ENCODE results near the gene TPRX1. TPM values are rescaled to one million over a fixed set of nuclear protein-coding genes. Genes with fewer than 3 reads are reported as not detected.
A peak's percentile ranks its signal among the peaks of the same experiment; 100 is the strongest.
"Not testable (repeated sequence)": the region's sequence is repeated elsewhere in the genome, so short reads cannot be mapped to it uniquely, and the experiment has no call there.

TPRX1 gene
- total and polyA plus RNA-seq, 5 experiments from 2014 or later: not detected

DNA sequence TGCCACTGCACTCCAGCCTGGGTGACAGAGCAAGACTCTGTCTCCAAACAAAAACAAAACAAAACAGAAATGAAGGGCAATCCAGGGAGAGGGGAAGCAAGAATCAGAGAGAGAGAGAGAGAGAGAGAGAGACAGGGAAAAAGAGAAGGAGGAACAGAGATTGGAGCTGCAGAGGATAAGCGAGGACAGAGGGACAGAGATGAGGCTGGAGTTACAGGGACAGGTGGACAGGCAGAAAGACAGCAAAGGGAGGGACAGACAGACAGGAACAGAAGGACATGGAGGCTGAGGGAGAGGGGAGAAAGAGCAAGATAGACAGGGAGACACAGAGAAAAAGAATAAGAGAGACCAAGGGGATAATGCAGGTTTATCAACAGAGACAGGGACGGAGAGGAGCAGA, 16.1 kb upstream of the TPRX1 start:
- Mint-ChIP-seq H3K9me3 (no peaks in the 10 kb centered on the region), H3K27ac (peak overlapping the region in 1 of 10 donors; percentile 9), H3K27me3 (peaks cover 20 to 45% (median 38%) of the 10 kb centered on the region in 5 donors), H3K36me3 (no peaks in the 10 kb centered on the region), H3K4me3 (no peak overlapping the region), H3K4me1 (peaks cover 0 to 6% (median 0%) of the 10 kb centered on the region in 4 donors)
- POLR2A ChIA-PET: no interaction called here
- DNase-seq: no peak
- no peak for ATAC-seq

- POLR2A ChIA-PET: no interaction called here
- Mint-ChIP-seq H3K4me1 (peaks cover 0 to 6% (median 0%) of the 10 kb centered on the region in 4 donors), H3K27me3 (peaks cover 20 to 45% (median 38%) of the 10 kb centered on the region in 5 donors), H3K4me3 (no peak overlapping the region), H3K9me3 (no peaks in the 10 kb centered on the region), H3K27ac (peak overlapping the region in 1 of 10 donors; percentile 8), H3K36me3 (no peaks in the 10 kb centered on the region)
- no peak for ATAC-seq
- DNase-seq: no peak
Observed at GRCh38 chr19:47819858-47820257, 15.5 kb upstream of the TPRX1 start.

GRCh38 chr19:47818221-47818620, 13.9 kb upstream of the TPRX1 start:
- peaks cover 20 to 48% (median 40%) of the 10 kb centered on the region in 5 donors for H3K27me3 Mint-ChIP-seq
- H3K4me3 Mint-ChIP-seq, POLR2A ChIA-PET, ATAC-seq, H3K9me3 Mint-ChIP-seq, H3K27ac Mint-ChIP-seq, DNase-seq, H3K36me3 Mint-ChIP-seq, H3K4me1 Mint-ChIP-seq: not testable (repeated sequence)

DNA sequence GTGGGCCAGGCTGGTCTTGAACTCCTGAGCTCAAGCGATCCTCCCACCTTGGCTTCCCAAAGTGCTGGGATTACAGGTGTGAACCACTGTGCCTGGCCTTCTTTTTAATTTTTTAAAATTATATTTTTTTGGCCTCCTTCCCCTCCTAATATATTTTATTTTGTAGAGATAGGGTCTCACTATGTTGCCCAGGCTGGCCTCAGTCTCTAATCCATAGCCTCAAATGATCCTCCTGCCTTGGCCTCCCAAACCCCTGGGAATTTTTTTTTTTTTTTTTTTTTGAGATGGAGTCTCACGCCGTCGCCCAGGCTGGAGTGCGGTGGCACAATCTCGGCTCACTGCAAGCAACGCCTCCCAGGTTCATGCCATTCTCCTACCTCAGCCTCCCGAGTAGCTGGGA, 11.9 kb upstream of the TPRX1 start:
- H3K4me1 Mint-ChIP-seq, ATAC-seq, DNase-seq, H3K9me3 Mint-ChIP-seq, H3K4me3 Mint-ChIP-seq, H3K27ac Mint-ChIP-seq, H3K36me3 Mint-ChIP-seq, POLR2A ChIA-PET: not testable (repeated sequence)
- H3K27me3 Mint-ChIP-seq: peaks cover 20 to 36% (median 34%) of the 10 kb centered on the region in 5 donors

DNA sequence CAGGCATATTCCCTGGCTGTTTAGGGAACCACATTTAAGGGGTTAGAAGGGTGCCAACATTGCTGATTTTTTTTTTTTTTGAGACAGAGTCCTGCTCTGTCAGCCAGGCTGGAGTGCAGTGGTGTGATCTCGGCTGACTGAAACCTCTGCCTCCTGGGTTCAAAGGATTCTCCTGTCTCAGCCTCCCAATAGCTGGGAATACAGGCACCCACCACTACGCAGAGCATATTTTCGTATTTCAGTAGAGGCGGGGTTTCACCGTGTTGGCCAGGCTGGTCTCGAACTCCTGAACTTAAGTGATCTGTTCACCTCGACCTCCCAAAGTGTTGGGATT, 9.6 kb upstream of the TPRX1 start:
- peaks cover 9 to 19% (median 13%) of the 10 kb centered on the region in 5 donors for H3K27me3 Mint-ChIP-seq
- peak in 1 of 10 donors; percentile 8 for DNase-seq
- H3K36me3 Mint-ChIP-seq: no peaks in the 10 kb centered on the region
- no peak overlapping the region for H3K27ac Mint-ChIP-seq
- H3K4me1 Mint-ChIP-seq: peaks cover 0 to 6% (median under 1%) of the 10 kb centered on the region in 4 donors
- POLR2A ChIA-PET: no interaction called here
- H3K4me3 Mint-ChIP-seq: no peak overlapping the region
- no peaks in the 10 kb centered on the region for H3K9me3 Mint-ChIP-seq
- ATAC-seq: no peak

GRCh38 chr19:47813304-47813994, 9.1 kb upstream of the TPRX1 start:
- no peak overlapping the region for H3K4me3 Mint-ChIP-seq
- H3K36me3 Mint-ChIP-seq: no peaks in the 10 kb centered on the region
- H3K27ac Mint-ChIP-seq: peak overlapping the region in 1 of 10 donors; percentile 45
- POLR2A ChIA-PET: no interaction called here
- peaks cover 0 to 6% (median under 1%) of the 10 kb centered on the region in 4 donors for H3K4me1 Mint-ChIP-seq
- no peaks in the 10 kb centered on the region for H3K9me3 Mint-ChIP-seq
- peaks cover 4 to 15% (median 8%) of the 10 kb centered on the region in 5 donors for H3K27me3 Mint-ChIP-seq
- DNase-seq (peak; percentile 47 to 87 (median 70)), ATAC-seq (peak; percentile 71 to 76)

DNA sequence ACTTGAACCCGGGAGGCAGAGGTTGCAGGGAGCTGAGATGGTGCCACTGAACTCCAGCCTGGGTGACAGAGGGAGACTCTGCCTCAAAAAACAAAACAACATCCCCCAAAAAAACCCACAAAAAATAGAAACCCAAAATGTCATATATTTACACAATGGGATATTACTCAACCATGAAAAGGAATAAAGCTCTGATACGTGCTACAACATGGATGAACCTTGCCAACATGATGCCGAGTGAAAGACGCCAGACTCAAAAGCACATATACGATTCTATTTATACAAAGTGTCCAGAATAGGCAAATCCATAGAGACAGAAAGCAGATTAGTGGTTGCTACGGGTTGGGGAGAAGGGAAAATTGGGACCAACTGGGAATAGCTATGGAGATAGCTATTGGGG, 2.1 kb upstream of the TPRX1 start:
- no peaks in the 10 kb centered on the region for H3K4me1 Mint-ChIP-seq
- POLR2A ChIA-PET: no interaction called here
- H3K27ac Mint-ChIP-seq: no peak overlapping the region

DNA sequence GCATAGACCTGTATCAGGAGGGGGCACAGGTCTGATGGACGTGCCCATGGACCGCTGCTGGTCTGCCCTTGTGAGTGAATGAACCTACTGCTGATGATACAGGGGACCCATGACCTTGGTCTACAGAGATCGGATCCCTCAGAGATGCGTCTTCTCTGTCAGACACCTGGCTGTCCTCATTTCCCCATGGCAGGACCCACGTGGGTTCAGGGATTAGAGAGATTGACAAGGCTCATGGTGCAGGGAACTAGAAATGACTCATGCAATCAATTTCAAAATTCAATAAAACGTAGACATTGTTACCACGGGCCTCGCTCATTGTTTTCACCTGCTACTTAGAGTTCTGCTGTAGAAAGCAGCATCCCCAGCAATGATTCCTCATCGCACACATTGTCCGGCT, 962 bp upstream of the TPRX1 start:
- peaks cover 0 to 5% (median 0%) of the 10 kb centered on the region in 5 donors for H3K27me3 Mint-ChIP-seq
- H3K4me3 Mint-ChIP-seq: no peak overlapping the region
- POLR2A ChIA-PET: no interaction called here
- ATAC-seq (no peak), DNase-seq (peak in 1 of 10 donors; percentile 47)
- H3K27ac Mint-ChIP-seq: no peak overlapping the region
- no peaks in the 10 kb centered on the region for H3K4me1 Mint-ChIP-seq
- H3K36me3 Mint-ChIP-seq: peaks cover 0 to 5% (median 0%) of the 10 kb centered on the region in 3 donors
- H3K9me3 Mint-ChIP-seq: peaks cover 0 to 6% (median 0%) of the 10 kb centered on the region in 9 donors

More for the DNA sequence above, 2.1 kb upstream of the TPRX1 start:
- Mint-ChIP-seq H3K4me3 (no peak overlapping the region), H3K27me3 (peaks cover 0 to 7% (median 2%) of the 10 kb centered on the region in 5 donors), H3K9me3 (no peaks in the 10 kb centered on the region), H3K36me3 (no peaks in the 10 kb centered on the region)
- ATAC-seq (no peak), DNase-seq (no peak)

- H3K36me3 Mint-ChIP-seq, H3K9me3 Mint-ChIP-seq, ATAC-seq, H3K27ac Mint-ChIP-seq, POLR2A ChIA-PET, H3K4me3 Mint-ChIP-seq, H3K4me1 Mint-ChIP-seq: not testable (repeated sequence)
- H3K27me3 Mint-ChIP-seq: peaks cover 0 to 11% (median 0%) of the 10 kb centered on the region in 5 donors
- peak in 1 of 10 donors; percentile 27 for DNase-seq
Observed at GRCh38 chr19:47803671-47804070, 680 bp downstream of the TPRX1 start.

- H3K27ac Mint-ChIP-seq, POLR2A ChIA-PET, ATAC-seq, H3K9me3 Mint-ChIP-seq, H3K4me3 Mint-ChIP-seq, H3K4me1 Mint-ChIP-seq, H3K36me3 Mint-ChIP-seq: not testable (repeated sequence)
- H3K27me3 Mint-ChIP-seq: peaks cover 0 to 16% (median 1%) of the 10 kb centered on the region in 5 donors
- DNase-seq: peak in 1 of 10 donors; percentile 2
Observed at GRCh38 chr19:47803148-47803547, 1.2 kb downstream of the TPRX1 start.

GRCh38 chr19:47802521-47803043, 1.8 kb downstream of the TPRX1 start:
- H3K27me3 Mint-ChIP-seq: peaks cover 0 to 18% (median 3%) of the 10 kb centered on the region in 5 donors
- H3K36me3 Mint-ChIP-seq: peaks cover 0 to 5% (median 0%) of the 10 kb centered on the region in 3 donors
- ATAC-seq: no peak
- H3K9me3 Mint-ChIP-seq: peaks cover 0 to 8% (median 3%) of the 10 kb centered on the region in 9 donors
- no peak overlapping the region for H3K4me3 Mint-ChIP-seq
- POLR2A ChIA-PET: no interaction called here
- no peak overlapping the region for H3K27ac Mint-ChIP-seq
- no peaks in the 10 kb centered on the region for H3K4me1 Mint-ChIP-seq
- peak in 1 of 10 donors; percentile 44 for DNase-seq

GRCh38 chr19:47801270-47801669, 3.1 kb downstream of the TPRX1 start:
- ATAC-seq (no peak), DNase-seq (peak in 1 of 10 donors; percentile 14)
- Mint-ChIP-seq H3K27me3 (peaks cover 0 to 15% (median 4%) of the 10 kb centered on the region in 5 donors), H3K36me3 (peaks cover 0 to 5% (median 0%) of the 10 kb centered on the region in 3 donors), H3K9me3 (peaks cover 0 to 8% (median 3%) of the 10 kb centered on the region in 9 donors), H3K4me1 (no peaks in the 10 kb centered on the region), H3K4me3 (no peak overlapping the region), H3K27ac (no peak overlapping the region)
- POLR2A ChIA-PET: no interaction called here

DNA sequence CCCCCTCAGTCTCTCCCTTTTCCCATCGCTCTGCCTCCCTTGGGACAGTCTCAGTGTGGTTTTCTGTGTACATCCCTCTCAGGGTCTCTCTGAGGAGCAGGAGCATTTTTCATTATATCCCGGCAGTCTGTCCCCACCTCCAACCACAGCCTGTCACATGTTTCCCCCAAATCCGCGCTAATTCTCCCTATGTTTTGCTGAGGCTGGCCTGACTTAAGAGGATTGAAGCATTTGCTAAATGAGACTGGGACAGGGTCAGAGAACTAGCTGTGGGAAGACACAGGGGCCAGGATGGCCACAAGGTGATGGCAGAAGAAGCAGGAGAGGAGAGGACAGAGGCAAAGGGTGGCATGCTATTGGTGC, 5.5 kb downstream of the TPRX1 start:
- DNase-seq (peak in 1 of 10 donors; percentile 0), ATAC-seq (no peak)
- peak overlapping the region in 1 of 10 donors; percentile 20 for H3K27ac Mint-ChIP-seq
- peaks cover 0 to 5% (median 0%) of the 10 kb centered on the region in 3 donors for H3K36me3 Mint-ChIP-seq
- peaks cover 0 to 16% (median 7%) of the 10 kb centered on the region in 5 donors for H3K27me3 Mint-ChIP-seq
- no peak overlapping the region for H3K4me3 Mint-ChIP-seq
- peaks cover 0 to 8% (median 3%) of the 10 kb centered on the region in 9 donors for H3K9me3 Mint-ChIP-seq
- no peaks in the 10 kb centered on the region for H3K4me1 Mint-ChIP-seq
- POLR2A ChIA-PET: interaction anchor here (0.6 kb wide), 1 partner anchor 315 kb away, joined by 3 read pairs; no protein-coding TSS in a partner anchor
